OCI-M2 (cell line): ENCODE data around the gene SYTL1.

Experiments used
- DNase-seq: peaks from one replicate; lab custom pipeline; 2025; ENCODE audit not compliant: unreplicated experiment; lab: John Stamatoyannopoulos, UW

The SYTL1 gene

GRCh38 chr1:27363766-27364695, 22.2 kb downstream of the SYTL1 start:
- no peak for DNase-seq

DNA sequence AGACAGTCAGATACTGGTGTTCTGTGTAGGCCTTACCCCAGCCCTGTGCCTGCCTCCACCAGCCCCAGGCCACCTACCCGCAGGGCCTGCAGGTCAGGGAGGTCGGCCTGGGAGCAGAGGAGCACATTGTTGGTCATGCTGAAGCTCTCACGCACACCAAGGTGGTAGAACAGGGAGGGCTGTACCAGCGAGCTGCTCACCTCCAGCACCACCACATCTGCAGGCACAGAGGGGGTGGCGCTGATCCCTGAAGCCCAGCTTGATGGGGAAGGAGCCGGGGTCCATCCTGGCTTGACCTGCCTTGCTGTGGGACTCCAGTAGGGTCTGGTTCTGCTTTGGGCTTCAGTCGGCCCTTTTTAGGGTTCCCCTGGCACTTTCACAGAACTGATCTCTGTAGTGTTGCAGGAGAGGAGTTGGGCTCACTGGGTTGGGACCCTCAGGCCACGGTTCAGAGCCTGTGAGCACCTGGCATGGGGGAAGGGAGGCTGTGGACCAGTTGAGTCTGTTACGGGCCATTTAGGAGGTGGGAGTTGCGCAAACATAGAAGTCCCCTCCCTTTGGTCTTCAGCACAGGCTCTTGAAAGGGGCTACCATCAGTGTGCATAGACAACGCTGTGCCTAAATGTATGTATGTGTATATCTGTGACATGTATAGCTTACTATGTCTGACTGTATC, 23.0 kb downstream of the SYTL1 start:
- DNase-seq, result no peak

DNA sequence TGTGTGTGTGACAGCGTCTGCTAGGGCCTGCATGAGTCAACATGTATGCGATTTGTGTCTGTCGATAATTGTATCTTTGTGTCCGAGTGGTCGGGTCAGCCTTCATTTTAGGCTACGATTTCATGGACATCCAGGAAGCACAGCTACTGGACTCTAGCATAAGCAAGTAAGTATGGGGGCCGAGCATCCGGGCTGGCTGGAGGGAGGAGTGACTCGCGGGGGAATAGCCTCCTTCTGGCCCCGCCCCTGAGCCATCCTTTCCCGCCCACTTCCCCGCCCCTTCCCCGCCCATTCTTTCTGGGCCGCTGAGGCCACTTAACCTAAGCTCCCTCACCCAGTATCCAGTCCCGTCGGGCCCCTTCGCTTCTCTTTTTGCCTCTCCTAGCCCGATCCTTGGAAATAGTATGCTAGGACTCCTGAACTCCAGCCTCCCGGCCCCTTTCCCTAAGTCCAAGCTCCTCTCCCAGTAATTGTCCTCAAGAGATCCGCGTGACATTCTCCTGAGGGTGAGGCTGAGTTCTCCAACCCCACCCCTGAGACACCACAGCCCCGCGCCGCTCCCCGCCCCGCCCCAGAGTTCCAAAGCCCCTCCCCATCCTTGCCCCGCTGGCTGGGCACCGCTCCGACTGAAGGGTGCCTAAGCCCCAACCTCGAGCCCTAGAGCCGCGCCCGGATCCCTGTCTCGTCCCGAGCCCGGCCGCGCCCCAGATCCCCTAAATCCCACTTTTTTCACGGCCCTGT, 23.7 kb downstream of the SYTL1 start:
- peak; percentile 80 for DNase-seq

GRCh38 chr1:27366113-27366410, 24.2 kb downstream of the SYTL1 start:
- DNase-seq, result no peak

DNA sequence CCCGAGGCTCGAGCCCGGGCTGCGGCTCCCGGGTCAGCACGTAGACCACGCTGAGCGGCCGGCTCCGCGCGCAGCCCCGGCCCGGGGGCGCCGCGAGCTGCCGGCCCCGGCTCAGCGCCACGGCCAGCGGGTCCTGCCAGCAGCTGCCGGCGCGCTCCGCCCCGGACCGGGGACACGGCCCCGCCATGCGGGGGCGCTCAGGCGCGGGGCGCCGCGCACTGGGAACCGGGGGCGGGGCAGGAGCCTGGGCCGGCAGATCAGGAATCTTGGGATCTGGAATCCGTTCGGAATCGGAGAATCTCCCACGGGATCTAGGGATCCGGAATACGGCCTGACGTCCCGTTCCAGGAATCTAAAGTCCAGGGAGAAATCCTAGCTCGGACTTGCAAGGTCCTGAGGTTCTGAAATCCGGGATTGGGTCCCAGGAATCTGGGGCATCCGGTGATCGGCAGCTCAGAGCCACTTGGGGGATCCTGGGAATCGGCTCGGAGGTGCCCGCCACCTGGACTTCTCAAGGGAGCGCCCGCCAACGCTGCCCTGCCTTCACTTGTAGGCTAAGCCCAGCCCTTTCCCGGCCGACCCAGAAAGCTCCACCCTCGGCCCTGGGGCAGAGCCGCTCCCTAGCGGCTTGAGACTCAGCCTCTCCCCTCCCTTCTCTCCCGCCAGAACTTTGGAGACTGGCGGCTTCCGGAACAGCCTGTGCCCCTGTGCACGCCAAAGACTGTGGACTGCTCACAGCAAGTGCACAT, 24.8 kb downstream of the SYTL1 start, which contains the start of gene MAP3K6:
MAP3K6 (minus strand) TSS at position 551 of the 749 bp plus-strand sequence; CDS start at position 187, 364 bp downstream.
- DNase-seq, result no peak

- no peak for DNase-seq
Measured at GRCh38 chr1:27367160-27367650, 25.4 kb downstream of the SYTL1 start.

GRCh38 chr1:27368869-27369582, 27.2 kb downstream of the SYTL1 start:
- DNase-seq, result no peak

- DNase-seq, result no peak
Measured at GRCh38 chr1:27372022-27372807, 30.4 kb downstream of the SYTL1 start.

GRCh38 chr1:27372808-27373690, 31.2 kb downstream of the SYTL1 start:
- DNase-seq, result no peak

DNA sequence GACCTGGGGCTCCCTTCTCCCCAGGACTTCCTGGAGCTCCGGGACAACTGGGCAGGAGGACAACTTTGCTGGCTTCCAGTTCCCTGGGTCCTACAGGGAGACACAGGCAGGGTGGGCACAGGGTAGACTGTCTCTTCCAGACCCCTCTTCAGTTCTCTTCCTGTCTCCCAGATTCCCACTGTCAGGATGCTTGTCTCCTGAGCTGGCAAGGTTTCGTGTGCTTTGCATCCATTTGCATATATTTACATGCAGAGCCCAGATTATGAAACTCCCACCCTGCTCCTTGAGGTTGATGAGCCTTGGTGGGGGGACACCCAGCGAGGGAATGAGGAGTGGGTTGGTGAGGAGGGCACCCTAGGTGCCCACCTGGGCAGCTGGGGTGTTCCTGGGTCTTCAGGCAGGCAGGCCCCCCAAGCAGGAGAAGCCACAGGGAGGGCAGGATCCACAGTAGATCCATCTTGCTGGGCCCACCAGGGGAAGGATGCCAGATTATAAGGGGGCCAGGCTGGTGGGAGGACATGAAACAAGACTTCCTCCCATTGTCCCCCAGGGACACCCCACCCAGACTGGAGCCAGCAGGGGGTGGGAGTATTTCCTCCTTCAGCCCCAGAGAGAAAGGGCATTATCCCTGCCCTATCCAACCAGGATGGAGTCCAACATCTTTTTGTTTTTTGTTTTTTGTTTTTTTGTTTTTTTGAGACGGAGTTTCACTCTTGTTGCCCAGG, 32.7 kb downstream of the SYTL1 start, which contains the start of gene FCN3:
FCN3 (minus strand) TSS at position 463 of the 725 bp plus-strand sequence; CDS start at position 457, 6 bp downstream.
- DNase-seq, result no peak

DNA sequence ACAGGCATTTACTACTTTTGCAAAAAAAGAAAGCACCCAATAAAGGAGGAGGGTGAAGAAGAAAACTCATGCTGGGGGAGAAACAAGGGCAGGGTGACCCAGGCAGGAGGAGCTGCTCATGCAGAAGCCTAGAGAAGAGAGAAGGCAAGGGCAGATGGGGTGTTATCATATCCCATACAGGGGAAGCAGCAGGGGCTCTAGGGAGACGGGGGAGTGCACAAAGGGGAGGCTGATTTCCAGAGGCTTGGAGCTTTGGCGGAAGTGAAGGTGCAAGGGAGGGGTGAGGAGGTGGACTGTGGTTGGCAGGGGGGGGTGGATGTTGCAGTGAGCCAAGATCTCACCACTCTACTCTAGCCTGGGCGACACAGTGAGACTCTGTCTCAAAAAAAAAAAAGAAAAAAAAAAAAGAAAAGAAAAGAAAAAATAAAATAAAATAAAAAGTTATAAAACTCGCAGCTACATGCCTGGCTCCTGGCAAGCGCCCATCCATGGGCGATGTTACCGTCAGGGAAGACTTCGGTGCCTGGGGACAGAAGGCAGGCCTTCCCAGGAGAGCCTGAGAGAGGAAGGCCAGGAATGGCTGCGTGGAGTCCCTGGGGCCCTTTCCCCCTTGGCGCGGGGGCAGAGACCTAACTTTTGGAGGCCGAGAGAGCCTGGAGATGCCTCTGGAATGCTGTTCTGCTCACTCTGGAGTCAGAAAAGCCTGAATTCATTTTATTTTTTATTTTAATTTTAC, 36.1 kb downstream of the SYTL1 start:
- no peak for DNase-seq

- DNase-seq, result no peak
Measured at GRCh38 chr1:27379564-27380122, 37.8 kb downstream of the SYTL1 start.

- DNase-seq, result no peak
Measured at GRCh38 chr1:27380224-27380623, 38.4 kb downstream of the SYTL1 start.

- DNase-seq, result no peak
Measured at GRCh38 chr1:27380766-27381733, 39.2 kb downstream of the SYTL1 start.

- no peak for DNase-seq
Measured at GRCh38 chr1:27381969-27382762, 40.3 kb downstream of the SYTL1 start.
